H9 (cell line): ENCODE measurements around the gene USP9X. TPM values are rescaled to one million over a fixed set of nuclear protein-coding genes. Genes with fewer than 3 reads are reported as not detected.

Experiments
- DNase-seq: peaks from one replicate; pipeline ENCODE4 v3.0.0-alpha.2; 2017
- H2AFZ ChIP-seq: one replicate; pipeline ENCODE4 v1.6.1; 2013; ENCODE audit warnings: mild to moderate bottlenecking, low read length, control low read depth, moderate library complexity
- H2AK5ac ChIP-seq: 2 replicates; pipeline ENCODE4 v1.6.1; 2013; ENCODE audit warnings: low read length, control low read depth, mixed read lengths; ENCODE audit not compliant: insufficient read length
- H2BK120ac ChIP-seq: one replicate; pipeline ENCODE4 v1.6.1; 2013; ENCODE audit warnings: low read depth, mild to moderate bottlenecking, low read length, control low read depth, inconsistent platforms; ENCODE audit not compliant: poor library complexity, severe bottlenecking
- H2BK12ac ChIP-seq: 2 replicates; pipeline ENCODE4 v1.6.1; 2013; ENCODE audit warnings: low read length, control low read depth, mixed read lengths, low read depth; ENCODE audit not compliant: insufficient read length
- H2BK15ac ChIP-seq: 2 replicates; pipeline ENCODE4 v1.6.1; 2013; ENCODE audit warnings: low read depth, low read length, control low read depth
- H2BK20ac ChIP-seq: one replicate; pipeline ENCODE4 v1.6.1; 2013; ENCODE audit warnings: low read depth, mild to moderate bottlenecking, low read length, control low read depth, inconsistent platforms; ENCODE audit not compliant: poor library complexity, severe bottlenecking
- H2BK5ac ChIP-seq: 2 replicates; pipeline ENCODE4 v1.6.1; 2013; ENCODE audit warnings: low read length, control low read depth, mixed read lengths; ENCODE audit not compliant: insufficient read length
- H3K14ac ChIP-seq: 2 replicates; pipeline ENCODE4 v1.6.1; 2013; ENCODE audit warnings: low read length, control low read depth; ENCODE audit not compliant: insufficient read depth
- H3K18ac ChIP-seq: 2 replicates; pipeline ENCODE4 v1.6.1; 2013; ENCODE audit warnings: low read depth, mild to moderate bottlenecking, mixed read lengths, low read length, control low read depth; ENCODE audit not compliant: insufficient read length
- H3K23ac ChIP-seq: 2 replicates; pipeline ENCODE4 v1.6.1; 2013; ENCODE audit warnings: low read length, control low read depth, mixed read lengths, low read depth; ENCODE audit not compliant: insufficient read length
- H3K23me2 ChIP-seq: 2 replicates; pipeline ENCODE4 v1.6.1; 2013; ENCODE audit warnings: low read depth, mild to moderate bottlenecking, mixed read lengths, low read length, control low read depth; ENCODE audit not compliant: insufficient read length, poor library complexity, severe bottlenecking
- H3K27ac ChIP-seq: 2 replicates; pipeline ENCODE4 v1.5.1; 2013; ENCODE audit warnings: low read length, control low read depth, mixed read lengths, low read depth; ENCODE audit not compliant: insufficient read length
- H3K27me3 ChIP-seq: 2 replicates; pipeline ENCODE4 v1.6.1; 2013; ENCODE audit warnings: low read length, control low read depth, inconsistent platforms; ENCODE audit not compliant: insufficient read depth
- H3K4ac ChIP-seq: 2 replicates; pipeline ENCODE4 v1.6.1; 2013; ENCODE audit warnings: low read depth, mild to moderate bottlenecking, control low read depth, inconsistent platforms, low read length, moderate library complexity
- H3K4me1 ChIP-seq: 2 replicates; pipeline ENCODE4 v1.6.1; 2013; ENCODE audit warnings: low read length, control low read depth, inconsistent platforms; ENCODE audit not compliant: insufficient read depth
- H3K4me2 ChIP-seq: 2 replicates; pipeline ENCODE4 v1.6.1; 2013; ENCODE audit warnings: low read length, control low read depth, mixed read lengths; ENCODE audit not compliant: insufficient read length, insufficient read depth
- H3K56ac ChIP-seq: 2 replicates; pipeline ENCODE4 v1.6.1; 2013; ENCODE audit warnings: low read depth, mild to moderate bottlenecking, mixed read lengths, low read length, control low read depth; ENCODE audit not compliant: insufficient read length
- H3K79me1 ChIP-seq: 2 replicates; pipeline ENCODE4 v1.6.1; 2013; ENCODE audit warnings: low read depth, mild to moderate bottlenecking, moderate library complexity, low read length, control low read depth, inconsistent platforms; ENCODE audit not compliant: insufficient read depth, poor library complexity, severe bottlenecking
- H3K79me2 ChIP-seq: 2 replicates; pipeline ENCODE4 v1.6.1; 2013; ENCODE audit warnings: low read length, control low read depth, inconsistent platforms; ENCODE audit not compliant: insufficient read depth
- H3K9ac ChIP-seq: 2 replicates; pipeline ENCODE4 v1.6.1; 2013; ENCODE audit warnings: low read length, control low read depth, mixed read lengths; ENCODE audit not compliant: insufficient read length; ENCODE audit errors: extremely low read depth
- H3K9me3 ChIP-seq: one replicate; pipeline ENCODE4 v1.6.1; 2013; ENCODE audit warnings: low read depth, low read length, inconsistent platforms; ENCODE audit not compliant: control insufficient read depth
- H3T11ph ChIP-seq: one replicate; pipeline ENCODE4 v1.6.1; 2013; ENCODE audit warnings: mild to moderate bottlenecking, low read length, control low read depth, inconsistent platforms
- H4K20me1 ChIP-seq: one replicate; pipeline ENCODE4 v1.6.1; 2013; ENCODE audit not compliant: control insufficient read depth, insufficient read length, insufficient read depth
- H4K5ac ChIP-seq: 2 replicates; pipeline ENCODE4 v1.6.1; 2013; ENCODE audit warnings: low read depth, mild to moderate bottlenecking, mixed read lengths, low read length, control low read depth; ENCODE audit not compliant: insufficient read length
- H4K8ac ChIP-seq: replicated peaks from 2 replicates; pipeline ENCODE4 v1.6.1; 2013; ENCODE audit warnings: low read length, control low read depth, mixed read lengths, low read depth; ENCODE audit not compliant: insufficient read length
- H4K91ac ChIP-seq: 2 replicates; pipeline ENCODE4 v1.6.1; 2013; ENCODE audit warnings: low read depth, mild to moderate bottlenecking, moderate library complexity, mixed read lengths, low read length, control low read depth; ENCODE audit not compliant: insufficient read length
- H3K27ac Mint-ChIP-seq, 3 experiments: 2 replicates in 2 of 3; 3 replicates in 1 of 3; pipeline ENCODE4 v1.8.0; 2020 to 2021; ENCODE audit warnings: mixed read lengths in 3 of 3, mild to moderate bottlenecking in 1 of 3, moderate library complexity in 1 of 3
- H3K27me3 Mint-ChIP-seq: 2 replicates; pipeline ENCODE4 v1.8.0; 2021; ENCODE audit warnings: low read depth, mild to moderate bottlenecking, moderate library complexity, mixed read lengths
- H3K36me3 Mint-ChIP-seq, 3 experiments: 2 replicates in 2 of 3; 3 replicates in 1 of 3; pipeline ENCODE4 v1.8.0; 2020 to 2021; ENCODE audit warnings: low read depth in 3 of 3, mixed read lengths in 3 of 3; ENCODE audit not compliant: insufficient read depth in 1 of 3
- H3K4me1 Mint-ChIP-seq, 2 experiments: 2 replicates each; pipeline ENCODE4 v1.8.0; 2020; ENCODE audit warnings: mixed read lengths in 2 of 2
- H3K4me3 Mint-ChIP-seq, 2 experiments: 2 replicates in 1 of 2; 3 replicates in 1 of 2; pipeline ENCODE4 v1.8.0; 2020 to 2021; ENCODE audit warnings: mild to moderate bottlenecking in 2 of 2, mixed read lengths in 2 of 2, moderate library complexity in 1 of 2
- H3K9me3 Mint-ChIP-seq, 2 experiments: 2 replicates in 1 of 2; 3 replicates in 1 of 2; pipeline ENCODE4 v1.8.0; 2020; ENCODE audit warnings: mild to moderate bottlenecking in 2 of 2, mixed read lengths in 2 of 2, moderate library complexity in 1 of 2
- WGBS: extraction: QIAGEN DNeasy Blood & Tissue Kit; methylation state at CpG from one replicate; pipeline ENCODE4 v1.1.7; 2013; ENCODE audit warnings: missing lambda C conversion rate, low lambda C conversion rate, mixed read lengths; ENCODE audit not compliant: insufficient read length; ENCODE audit errors: extremely low coverage; 5-methylcytosine and 5-hydroxymethylcytosine counted together
- total RNA-seq: library from RNA; stranded (reverse); gene quantifications from 2 replicates; pipeline ENCODE4 v1.2.1, GENCODE V29; 2021
- TF ChIP-seq, protein P1 (sequence below): fragments of 200-600 bp; sonication (generic); conservative IDR thresholded peaks from 3 replicates; pipeline ENCODE4 v1.8.0; 2021; ENCODE audit warnings: antibody characterized with exemption, mild to moderate bottlenecking

USP9X gene
- total RNA-seq, 1 experiment from 2014 or later = 284 TPM

DNA sequence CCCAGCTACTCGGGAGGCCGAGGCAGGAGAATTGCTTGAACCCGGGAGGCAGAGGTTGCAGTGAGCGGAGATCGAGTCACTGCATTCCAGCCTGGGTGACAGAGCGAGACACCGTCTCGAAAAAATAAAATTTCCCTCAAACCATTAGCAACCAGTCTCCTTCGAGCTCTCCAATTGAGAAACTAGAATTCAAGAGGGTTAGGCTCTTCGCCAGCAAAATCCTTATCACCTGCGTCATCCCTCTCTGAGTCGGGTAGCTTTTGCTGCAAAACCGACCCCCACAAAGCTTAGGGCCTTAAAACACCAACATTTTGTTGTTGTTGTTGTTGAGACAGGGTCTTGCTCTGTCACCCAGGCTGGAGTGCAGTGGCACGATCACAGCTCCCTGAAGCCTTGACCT, 173.6 kb downstream of the USP9X start:
- H2BK20ac ChIP-seq = no peak overlapping the region
- H2BK15ac ChIP-seq = no peak overlapping the region
- Mint-ChIP-seq H3K36me3 (peaks cover 2 to 5% (median 3%) of the 10 kb centered on the region in 3 experiments; a peak in 5 of 7 replicates), H3K9me3 (peaks cover 53 to 55% of the 10 kb centered on the region in 2 experiments), H3K27me3 (peaks cover 1% of the 10 kb centered on the region), H3K4me1 (no peaks in the 10 kb centered on the region), H3K27ac (no peak overlapping the region), H3K4me3 (no peak overlapping the region)
- H4K8ac ChIP-seq = no peak overlapping the region
- no peak overlapping the region for H3K18ac ChIP-seq
- H2BK120ac ChIP-seq = no peak overlapping the region
- H3K79me1 ChIP-seq = no peaks in the 10 kb centered on the region
- H2AFZ ChIP-seq = no peak overlapping the region
- H3K23me2 ChIP-seq = no peaks in the 10 kb centered on the region
- no peak overlapping the region for H2AK5ac ChIP-seq
- no peak overlapping the region for H2BK5ac ChIP-seq
- H4K91ac ChIP-seq = no peak overlapping the region
- H3K23ac ChIP-seq = no peak overlapping the region
- whole genome bisulfite sequencing = no CpG with 5 or more reads among the region's 14 CpGs
- no peak for DNase-seq
- TF ChIP-seq, protein P1, sequence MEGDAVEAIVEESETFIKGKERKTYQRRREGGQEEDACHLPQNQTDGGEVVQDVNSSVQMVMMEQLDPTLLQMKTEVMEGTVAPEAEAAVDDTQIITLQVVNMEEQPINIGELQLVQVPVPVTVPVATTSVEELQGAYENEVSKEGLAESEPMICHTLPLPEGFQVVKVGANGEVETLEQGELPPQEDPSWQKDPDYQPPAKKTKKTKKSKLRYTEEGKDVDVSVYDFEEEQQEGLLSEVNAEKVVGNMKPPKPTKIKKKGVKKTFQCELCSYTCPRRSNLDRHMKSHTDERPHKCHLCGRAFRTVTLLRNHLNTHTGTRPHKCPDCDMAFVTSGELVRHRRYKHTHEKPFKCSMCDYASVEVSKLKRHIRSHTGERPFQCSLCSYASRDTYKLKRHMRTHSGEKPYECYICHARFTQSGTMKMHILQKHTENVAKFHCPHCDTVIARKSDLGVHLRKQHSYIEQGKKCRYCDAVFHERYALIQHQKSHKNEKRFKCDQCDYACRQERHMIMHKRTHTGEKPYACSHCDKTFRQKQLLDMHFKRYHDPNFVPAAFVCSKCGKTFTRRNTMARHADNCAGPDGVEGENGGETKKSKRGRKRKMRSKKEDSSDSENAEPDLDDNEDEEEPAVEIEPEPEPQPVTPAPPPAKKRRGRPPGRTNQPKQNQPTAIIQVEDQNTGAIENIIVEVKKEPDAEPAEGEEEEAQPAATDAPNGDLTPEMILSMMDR = no peak
- H3T11ph ChIP-seq = no peak overlapping the region
- no peaks in the 10 kb centered on the region for H3K27me3 ChIP-seq
- H3K4me1 ChIP-seq = no peaks in the 10 kb centered on the region
- H3K4ac ChIP-seq = no peak overlapping the region
- H3K9ac ChIP-seq = no peak overlapping the region
- H3K9me3 ChIP-seq = no peaks in the 10 kb centered on the region
- H3K79me2 ChIP-seq = no peaks in the 10 kb centered on the region
- no peak overlapping the region for H4K5ac ChIP-seq
- no peak overlapping the region for H3K14ac ChIP-seq
- H3K4me2 ChIP-seq = no peak overlapping the region
- no peak overlapping the region for H3K27ac ChIP-seq
- H4K20me1 ChIP-seq = no peaks in the 10 kb centered on the region
- H3K56ac ChIP-seq = no peak overlapping the region
- no peak overlapping the region for H2BK12ac ChIP-seq
